Measurements from ENCODE around the gene CCDC85A. TPM values are rescaled to one million over a fixed set of nuclear protein-coding genes. Genes with fewer than 3 reads are reported as not detected.

CCDC85A gene
- total RNA-seq (ENCODE audit: low replicate concordance): 2.8 TPM in 1 of 2 replicates, not detected in the other

GRCh38 chr2:56183643-56184499, at the start of gene CCDC85A:
TSS of gene CCDC85A (plus strand) at chr2:56183990. CDS start at chr2:56184625, 635 bp downstream.

Measured in smooth muscle cell of the coronary artery (primary cell).